HAP-1 (cell line): ENCODE measurements around the gene FKBP15.
"Not testable (repeated sequence)": the region's sequence is repeated elsewhere in the genome, so short reads cannot be mapped to it uniquely, and the experiment has no call there.

Experiments used
- DNase-seq, 2 experiments: peaks; one replicate each; pipeline ENCODE4 v3.0.0-alpha.2; 2016 to 2020; ENCODE audit warnings: low spot score in 2 of 2
- H3K27me3 ChIP-seq: fragments of 250-450 bp; sonication (Bioruptor Pico); 2 replicates; pipeline ENCODE4 v1.5.1; 2020; ENCODE audit warnings: low read depth, mild to moderate bottlenecking, moderate library complexity
- H3K36me3 ChIP-seq: fragments of 250-450 bp; sonication (Bioruptor Pico); replicated peaks from 2 replicates; pipeline ENCODE4 v1.5.1; 2020; ENCODE audit warnings: mild to moderate bottlenecking
- H3K4me1 ChIP-seq: fragments of 250-450 bp; sonication (Bioruptor Pico); 2 replicates; pipeline ENCODE4 v1.5.1; 2020; ENCODE audit warnings: mild to moderate bottlenecking
- H3K4me3 ChIP-seq: fragments of 250-450 bp; sonication (Bioruptor Pico); 2 replicates; pipeline ENCODE4 v1.5.1; 2020; ENCODE audit warnings: mild to moderate bottlenecking, moderate library complexity
- H3K9me3 ChIP-seq: fragments of 250-450 bp; sonication (Bioruptor Pico); 2 replicates; pipeline ENCODE4 v1.5.1; 2020; ENCODE audit warnings: mild to moderate bottlenecking, moderate library complexity
- in situ Hi-C: fragments of 300-500 bp; cut with MboI; formaldehyde crosslinking; loops from 3 replicates; pipeline ENCODE4 v1.14.3; 2020; ENCODE audit warnings: low sequenced_read_pairs, inconsistent platforms, mixed read lengths

Gene FKBP15

GRCh38 chr9:113221003-113221799 lies at the start of gene FKBP15, which contains the start of gene SLC31A1:
TSS of gene FKBP15 (minus strand) at chr9:113221277. CDS start at chr9:113221243, 34 bp downstream.
TSS of gene SLC31A1 (plus strand) at chr9:113221544. CDS start at chr9:113256149, 34,605 bp downstream.
- DNase-seq, result peak; percentile 98
- Histone ChIP-seq H3K27me3 (no peaks in the 10 kb centered on the region), H3K4me1 (peaks cover 24% of the 10 kb centered on the region), H3K9me3 (no peaks in the 10 kb centered on the region), H3K36me3 (peaks cover 2% of the 10 kb centered on the region; the same call in 1 of the 2 replicates), H3K4me3 (peak within 1 kb of the TSS; percentile 80)
- in situ Hi-C loops, result no loop called here

- no peaks in the 10 kb centered on the region for H3K27me3 ChIP-seq
- no peaks in the 10 kb centered on the region for H3K9me3 ChIP-seq
- peaks cover 32% of the 10 kb centered on the region for H3K36me3 ChIP-seq
- in situ Hi-C loops, result loop anchor here (5.0 to 10.0 kb wide), 2 partner anchors 315 to 387 kb away; no protein-coding TSS in a partner anchor
- no peak overlapping the region for H3K4me3 ChIP-seq
- DNase-seq, result no peak
- H3K4me1 ChIP-seq, result peaks cover 3% of the 10 kb centered on the region; the same call in 1 of the 2 replicates
Observed at GRCh38 chr9:113269871-113270270, 48.8 kb upstream of the FKBP15 start.

GRCh38 chr9:113269355-113269754 lies 48.3 kb upstream of the FKBP15 start:
- in situ Hi-C loops, result no loop called here
- DNase-seq, result no peak
- Histone ChIP-seq H3K27me3 (no peaks in the 10 kb centered on the region), H3K36me3 (peaks cover 32% of the 10 kb centered on the region), H3K4me3 (no peak overlapping the region), H3K4me1 (peaks cover 3% of the 10 kb centered on the region; the same call in 1 of the 2 replicates), H3K9me3 (no peaks in the 10 kb centered on the region)

- in situ Hi-C loops, result no loop called here
- H3K4me1 ChIP-seq, result no peaks in the 10 kb centered on the region
- H3K9me3 ChIP-seq, result no peaks in the 10 kb centered on the region
- no peak overlapping the region for H3K4me3 ChIP-seq
- DNase-seq, result no peak
- peaks cover 32% of the 10 kb centered on the region for H3K36me3 ChIP-seq
- no peaks in the 10 kb centered on the region for H3K27me3 ChIP-seq
Observed at GRCh38 chr9:113267911-113268566, 47.0 kb upstream of the FKBP15 start.

- Histone ChIP-seq H3K27me3 (no peaks in the 10 kb centered on the region), H3K9me3 (no peaks in the 10 kb centered on the region), H3K36me3 (peaks cover 32% of the 10 kb centered on the region), H3K4me1 (no peaks in the 10 kb centered on the region), H3K4me3 (no peak overlapping the region)
- DNase-seq, result no peak
- in situ Hi-C loops, result no loop called here
Observed at GRCh38 chr9:113266174-113266573, 45.1 kb upstream of the FKBP15 start.

GRCh38 chr9:113261917-113262671 lies 41.0 kb upstream of the FKBP15 start:
- H3K36me3 ChIP-seq, result peaks cover 26% of the 10 kb centered on the region
- H3K4me1 ChIP-seq, result no peaks in the 10 kb centered on the region
- H3K9me3 ChIP-seq, result no peaks in the 10 kb centered on the region
- in situ Hi-C loops, result no loop called here
- H3K4me3 ChIP-seq, result no peak overlapping the region
- DNase-seq, result no peak
- no peaks in the 10 kb centered on the region for H3K27me3 ChIP-seq

- no peaks in the 10 kb centered on the region for H3K4me1 ChIP-seq
- no peaks in the 10 kb centered on the region for H3K9me3 ChIP-seq
- H3K27me3 ChIP-seq, result no peaks in the 10 kb centered on the region
- no peak overlapping the region for H3K4me3 ChIP-seq
- H3K36me3 ChIP-seq, result peaks cover 29% of the 10 kb centered on the region
- no peak for DNase-seq
- in situ Hi-C loops, result no loop called here
Observed at GRCh38 chr9:113258282-113258681, 37.2 kb upstream of the FKBP15 start.

GRCh38 chr9:113257863-113258262 lies 36.8 kb upstream of the FKBP15 start:
- Histone ChIP-seq H3K27me3 (no peaks in the 10 kb centered on the region), H3K9me3 (no peaks in the 10 kb centered on the region), H3K4me3 (no peak overlapping the region), H3K36me3 (peaks cover 29% of the 10 kb centered on the region), H3K4me1 (no peaks in the 10 kb centered on the region)
- in situ Hi-C loops, result no loop called here
- DNase-seq, result no peak

GRCh38 chr9:113255438-113255837 lies 34.4 kb upstream of the FKBP15 start:
- DNase-seq, result no peak
- Histone ChIP-seq H3K4me3 (no peak overlapping the region), H3K4me1 (peaks cover 4% of the 10 kb centered on the region), H3K27me3 (no peaks in the 10 kb centered on the region), H3K9me3 (no peaks in the 10 kb centered on the region), H3K36me3 (peaks cover 20% of the 10 kb centered on the region)
- in situ Hi-C loops, result no loop called here

- H3K4me3 ChIP-seq, result no peak overlapping the region
- in situ Hi-C loops, result no loop called here
- peaks cover 4% of the 10 kb centered on the region for H3K4me1 ChIP-seq
- H3K27me3 ChIP-seq, result no peaks in the 10 kb centered on the region
- H3K36me3 ChIP-seq, result peaks cover 17% of the 10 kb centered on the region
- H3K9me3 ChIP-seq, result no peaks in the 10 kb centered on the region
- no peak for DNase-seq
Observed at GRCh38 chr9:113254991-113255390, 33.9 kb upstream of the FKBP15 start.

GRCh38 chr9:113250807-113251206 lies 29.7 kb upstream of the FKBP15 start:
- Histone ChIP-seq H3K4me3 (no peak overlapping the region), H3K4me1 (peaks cover 4% of the 10 kb centered on the region), H3K27me3 (no peaks in the 10 kb centered on the region), H3K36me3 (no peaks in the 10 kb centered on the region), H3K9me3 (no peaks in the 10 kb centered on the region)
- in situ Hi-C loops, result no loop called here
- no peak for DNase-seq

GRCh38 chr9:113249661-113250060 lies 28.6 kb upstream of the FKBP15 start:
- in situ Hi-C loops, result not testable (repeated sequence)

GRCh38 chr9:113247640-113248039 lies 26.6 kb upstream of the FKBP15 start:
- in situ Hi-C loops, result no loop called here
- no peak for DNase-seq
- Histone ChIP-seq H3K36me3 (no peaks in the 10 kb centered on the region), H3K4me1 (peaks cover 25% of the 10 kb centered on the region), H3K9me3 (no peaks in the 10 kb centered on the region), H3K27me3 (no peaks in the 10 kb centered on the region), H3K4me3 (no peak overlapping the region)

More at GRCh38 chr9:113249661-113250060, 28.6 kb upstream of the FKBP15 start:
- DNase-seq, H3K4me3 ChIP-seq, H3K9me3 ChIP-seq, H3K36me3 ChIP-seq, H3K27me3 ChIP-seq: not testable (repeated sequence)
- H3K4me1 ChIP-seq, result peaks cover 13% of the 10 kb centered on the region
